Skeletal muscle tissue (tissue), 4 donors: ENCODE measurements around the gene PPHLN1. TPM values are rescaled to one million over a fixed set of nuclear protein-coding genes. Genes with fewer than 3 reads are reported as not detected.

Experiments
- H3K27ac ChIP-seq: one replicate; pipeline ENCODE4 v1.7.0; 2013; ENCODE audit warnings: mild to moderate bottlenecking, low read depth, low read length, inconsistent platforms
- H3K27me3 ChIP-seq, 3 donors: one replicate each; pipeline ENCODE4 v1.7.0; 2013; ENCODE audit warnings: low read length in 3 of 3; ENCODE audit not compliant: control insufficient read depth in 3 of 3, insufficient read depth in 3 of 3
- H3K36me3 ChIP-seq, 3 donors: one replicate each; pipeline ENCODE4 v1.7.0; 2013; ENCODE audit warnings: low read length in 3 of 3; ENCODE audit not compliant: control insufficient read depth in 3 of 3, insufficient read depth in 3 of 3
- H3K4me1 ChIP-seq, 3 donors: one replicate each; pipeline ENCODE4 v1.7.0; 2013; ENCODE audit warnings: low read length in 3 of 3, mild to moderate bottlenecking in 3 of 3; ENCODE audit not compliant: control insufficient read depth in 3 of 3, insufficient read depth in 3 of 3
- H3K4me3 ChIP-seq, 3 donors: one replicate each; pipeline ENCODE4 v1.7.0; 2013; ENCODE audit warnings: low read length in 3 of 3
- H3K9ac ChIP-seq, 3 donors: one replicate each; pipeline ENCODE4 v1.7.0; 2013; ENCODE audit warnings: low read length in 3 of 3, mild to moderate bottlenecking in 3 of 3, moderate library complexity in 2 of 3, low read depth in 1 of 3
- H3K9me3 ChIP-seq, 3 donors: one replicate each; pipeline ENCODE4 v1.7.0; 2013; ENCODE audit warnings: low read length in 3 of 3; ENCODE audit not compliant: control insufficient read depth in 3 of 3
- total RNA-seq: library from RNA; depleted of rRNA; stranded (reverse); fragments of >200 nt; gene quantifications from one replicate; pipeline ENCODE4 v1.2.3, GENCODE V29; 2014
- donor health status: Osteomylitis.

PPHLN1 gene
- total RNA-seq, 1 donor from 2014 or later, result 59.0 TPM

- H3K4me3 ChIP-seq, result no peak overlapping the region
- no peak overlapping the region for H3K9ac ChIP-seq
- H3K4me1 ChIP-seq, result peaks cover 0 to 3% (median 0%) of the 10 kb centered on the region in 3 donors
- H3K27ac ChIP-seq, result no peak overlapping the region
- H3K27me3 ChIP-seq, result no peaks in the 10 kb centered on the region
- H3K9me3 ChIP-seq, result no peaks in the 10 kb centered on the region
- peaks cover 0 to 12% (median 5%) of the 10 kb centered on the region in 3 donors for H3K36me3 ChIP-seq
Observed at GRCh38 chr12:42448841-42449240, 122.9 kb downstream of the PPHLN1 start.

GRCh38 chr12:42450248-42450647 lies 124.3 kb downstream of the PPHLN1 start:
- Histone ChIP-seq H3K4me3 (no peak overlapping the region), H3K9me3 (no peaks in the 10 kb centered on the region), H3K27ac (no peak overlapping the region), H3K4me1 (peaks cover 0 to 3% (median 0%) of the 10 kb centered on the region in 3 donors), H3K36me3 (peaks cover 0 to 5% (median 4%) of the 10 kb centered on the region in 3 donors), H3K9ac (no peak overlapping the region), H3K27me3 (no peaks in the 10 kb centered on the region)

DNA sequence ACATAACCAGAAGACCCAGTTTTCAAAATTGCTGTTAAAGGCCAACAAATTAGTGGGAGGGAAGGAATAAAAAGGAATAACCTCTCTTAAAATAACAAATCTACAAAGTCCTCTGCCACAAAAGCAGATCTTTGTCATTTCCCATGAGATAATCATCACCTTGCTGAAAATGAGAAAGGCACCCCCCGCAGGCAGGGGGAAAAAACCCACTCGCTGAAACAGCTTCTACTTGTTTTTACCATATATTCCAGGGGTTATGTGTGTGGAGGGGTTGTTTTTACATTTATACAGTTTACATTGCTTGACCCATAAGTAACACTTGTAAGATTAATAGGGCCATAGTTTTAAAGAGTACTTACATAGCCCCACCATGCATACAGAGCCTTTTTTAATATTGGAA lies 132.6 kb downstream of the PPHLN1 start:
- H3K27ac ChIP-seq, result no peak overlapping the region
- H3K4me3 ChIP-seq, result no peak overlapping the region
- H3K9me3 ChIP-seq, result no peaks in the 10 kb centered on the region
- peaks cover 9 to 11% (median 10%) of the 10 kb centered on the region in 3 donors for H3K36me3 ChIP-seq
- H3K4me1 ChIP-seq, result no peaks in the 10 kb centered on the region
- no peaks in the 10 kb centered on the region for H3K27me3 ChIP-seq
- no peak overlapping the region for H3K9ac ChIP-seq

GRCh38 chr12:42459336-42459847 lies 133.4 kb downstream of the PPHLN1 start:
- Histone ChIP-seq H3K27me3 (no peaks in the 10 kb centered on the region), H3K4me3 (no peak overlapping the region), H3K27ac (no peak overlapping the region), H3K9ac (no peak overlapping the region), H3K36me3 (peaks cover 11 to 15% (median 12%) of the 10 kb centered on the region in 3 donors), H3K9me3 (no peaks in the 10 kb centered on the region), H3K4me1 (no peaks in the 10 kb centered on the region)

GRCh38 chr12:42462486-42462885 lies 136.5 kb downstream of the PPHLN1 start:
- Histone ChIP-seq H3K36me3 (peaks cover 21 to 31% (median 28%) of the 10 kb centered on the region in 3 donors), H3K27ac (no peak overlapping the region)

DNA sequence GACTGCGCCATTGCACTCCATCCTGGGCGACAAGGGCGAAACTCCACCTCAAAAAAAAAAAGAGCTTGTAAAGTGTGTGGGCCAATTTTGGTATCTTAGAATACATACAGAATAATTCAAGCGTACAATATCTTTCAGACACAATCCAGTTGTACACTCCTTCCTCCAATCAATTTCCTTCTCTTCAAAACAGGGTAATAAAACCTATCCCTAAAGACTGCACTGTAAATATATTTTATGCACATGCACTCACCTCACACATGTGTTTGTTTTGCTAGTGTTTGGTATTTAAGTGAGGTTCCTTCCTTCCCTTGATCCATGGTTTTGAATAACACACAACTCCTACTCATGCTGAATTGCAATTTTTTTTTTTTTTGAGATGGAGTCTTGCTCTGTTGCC lies 137.7 kb downstream of the PPHLN1 start:
- Histone ChIP-seq H3K9ac (no peak overlapping the region), H3K9me3 (no peaks in the 10 kb centered on the region), H3K27ac (no peak overlapping the region), H3K36me3 (peaks cover 21 to 34% (median 28%) of the 10 kb centered on the region in 3 donors), H3K4me1 (no peaks in the 10 kb centered on the region), H3K4me3 (no peak overlapping the region), H3K27me3 (no peaks in the 10 kb centered on the region)

More at GRCh38 chr12:42462486-42462885, 136.5 kb downstream of the PPHLN1 start:
- Histone ChIP-seq H3K27me3 (no peaks in the 10 kb centered on the region), H3K9ac (no peak overlapping the region), H3K4me3 (no peak overlapping the region), H3K4me1 (no peaks in the 10 kb centered on the region), H3K9me3 (no peaks in the 10 kb centered on the region)

GRCh38 chr12:42468341-42468821 lies 142.4 kb downstream of the PPHLN1 start:
- Histone ChIP-seq H3K27me3 (no peaks in the 10 kb centered on the region), H3K9me3 (no peaks in the 10 kb centered on the region), H3K27ac (no peak overlapping the region), H3K4me1 (no peaks in the 10 kb centered on the region), H3K36me3 (peaks cover 14 to 26% (median 23%) of the 10 kb centered on the region in 3 donors), H3K4me3 (no peak overlapping the region), H3K9ac (no peak overlapping the region)

- Histone ChIP-seq H3K9ac (no peak overlapping the region), H3K4me3 (no peak overlapping the region), H3K27ac (no peak overlapping the region), H3K27me3 (no peaks in the 10 kb centered on the region), H3K9me3 (no peaks in the 10 kb centered on the region), H3K36me3 (peaks cover 14 to 23% (median 22%) of the 10 kb centered on the region in 3 donors), H3K4me1 (no peaks in the 10 kb centered on the region)
Observed at GRCh38 chr12:42468921-42469320, 143.0 kb downstream of the PPHLN1 start.

DNA sequence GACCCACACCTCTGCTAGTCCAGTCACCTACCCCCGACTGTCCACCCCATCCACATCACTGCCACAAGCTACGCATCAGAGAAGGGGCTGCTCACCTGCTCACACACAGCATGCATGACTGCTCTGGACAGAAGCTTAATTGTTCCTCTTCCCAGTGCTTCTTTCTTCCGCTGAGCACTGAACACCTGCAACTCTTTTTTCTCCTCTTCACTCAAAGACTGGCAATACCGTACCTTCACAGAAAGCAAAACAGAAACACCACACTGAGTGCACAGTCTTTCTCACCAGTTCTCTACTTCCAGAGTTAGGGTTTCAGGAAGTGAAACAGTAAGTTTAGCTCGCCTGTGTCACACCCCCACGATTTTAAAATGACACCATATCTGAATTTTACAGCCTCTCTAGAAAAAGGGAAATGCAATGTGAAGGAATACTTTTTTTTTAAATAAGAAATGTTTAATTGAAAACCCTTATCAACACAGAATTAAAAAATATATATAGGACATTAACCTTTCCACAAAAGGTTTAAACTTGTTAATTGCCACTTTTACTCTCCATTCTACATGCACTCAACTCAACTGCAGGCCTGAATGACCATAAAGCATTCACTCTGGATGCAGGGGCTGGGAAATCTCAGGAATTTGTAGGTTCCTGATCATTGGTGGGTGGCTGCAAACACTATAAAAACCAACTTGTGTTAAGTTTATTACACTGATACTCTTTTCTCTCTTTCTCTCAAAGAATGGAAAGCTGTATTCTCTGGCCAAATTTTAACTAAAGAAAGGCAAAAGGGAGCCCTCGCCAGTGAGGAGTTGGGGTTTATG lies 143.6 kb downstream of the PPHLN1 start:
- H3K27ac ChIP-seq, result no peak overlapping the region
- no peaks in the 10 kb centered on the region for H3K9me3 ChIP-seq
- H3K27me3 ChIP-seq, result no peaks in the 10 kb centered on the region
- no peak overlapping the region for H3K9ac ChIP-seq
- H3K4me3 ChIP-seq, result no peak overlapping the region
- H3K4me1 ChIP-seq, result no peaks in the 10 kb centered on the region
- H3K36me3 ChIP-seq, result peaks cover 14 to 18% (median 18%) of the 10 kb centered on the region in 3 donors

DNA sequence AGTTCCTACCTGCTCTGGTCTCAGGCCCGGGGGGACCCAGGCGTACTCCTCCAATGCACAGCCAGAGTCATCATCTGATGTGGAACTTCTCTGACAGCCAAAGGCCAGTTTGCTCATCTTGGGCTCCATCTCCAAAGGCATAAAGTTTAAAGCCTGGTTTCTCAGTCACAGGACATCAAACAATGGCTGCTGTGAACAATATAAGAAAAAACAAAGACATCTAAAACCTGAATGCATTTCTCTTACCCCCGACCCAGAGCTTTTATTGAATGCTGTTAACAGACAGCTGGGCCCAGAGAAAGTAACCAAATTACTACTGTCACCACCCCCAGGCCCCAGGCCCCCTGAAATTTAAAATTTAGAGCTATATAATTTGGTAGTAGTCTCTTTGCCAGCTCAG lies 146.4 kb downstream of the PPHLN1 start:
- Histone ChIP-seq H3K4me3 (no peak overlapping the region), H3K27ac (no peak overlapping the region), H3K27me3 (no peaks in the 10 kb centered on the region), H3K36me3 (peaks cover 3 to 4% (median 3%) of the 10 kb centered on the region in 3 donors), H3K4me1 (no peaks in the 10 kb centered on the region), H3K9me3 (no peaks in the 10 kb centered on the region), H3K9ac (no peak overlapping the region)
